Activated CD4-positive, alpha-beta T cell treated with anti-CD3 and anti-CD28 coated beads for 48 hours (primary cell): ENCODE data around the gene PRSS33.

ENCODE experiments used
- DNase-seq: peaks from one replicate; pipeline ENCODE4 v3.0.0-alpha.2; 2020

Gene PRSS33

DNA sequence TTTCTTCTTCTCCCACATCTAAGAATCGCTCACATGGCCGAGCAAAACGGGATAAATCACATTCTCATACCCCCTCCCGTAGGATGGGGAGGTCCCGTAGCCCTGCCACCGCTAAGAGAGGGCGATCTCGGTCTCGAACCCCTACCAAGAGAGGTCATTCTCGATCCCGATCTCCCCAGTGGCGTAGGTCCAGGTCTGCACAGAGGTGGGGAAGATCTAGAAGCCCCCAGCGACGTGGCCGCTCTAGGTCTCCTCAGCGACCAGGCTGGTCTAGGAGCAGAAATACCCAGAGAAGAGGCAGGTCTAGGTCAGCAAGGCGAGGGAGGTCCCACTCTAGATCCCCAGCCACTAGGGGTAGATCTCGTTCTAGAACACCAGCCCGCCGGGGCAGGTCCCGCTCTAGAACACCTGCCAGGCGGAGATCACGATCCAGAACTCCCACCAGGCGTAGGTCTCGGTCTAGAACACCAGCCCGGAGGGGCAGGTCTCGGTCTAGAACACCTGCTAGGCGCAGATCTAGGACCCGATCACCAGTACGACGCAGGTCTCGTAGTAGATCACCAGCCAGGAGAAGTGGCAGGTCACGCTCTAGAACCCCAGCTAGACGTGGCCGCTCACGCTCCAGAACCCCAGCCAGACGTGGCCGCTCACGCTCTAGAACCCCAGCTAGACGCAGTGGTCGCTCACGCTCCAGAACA, 25.3 kb downstream of the PRSS33 start:
- DNase-seq = no peak

DNA sequence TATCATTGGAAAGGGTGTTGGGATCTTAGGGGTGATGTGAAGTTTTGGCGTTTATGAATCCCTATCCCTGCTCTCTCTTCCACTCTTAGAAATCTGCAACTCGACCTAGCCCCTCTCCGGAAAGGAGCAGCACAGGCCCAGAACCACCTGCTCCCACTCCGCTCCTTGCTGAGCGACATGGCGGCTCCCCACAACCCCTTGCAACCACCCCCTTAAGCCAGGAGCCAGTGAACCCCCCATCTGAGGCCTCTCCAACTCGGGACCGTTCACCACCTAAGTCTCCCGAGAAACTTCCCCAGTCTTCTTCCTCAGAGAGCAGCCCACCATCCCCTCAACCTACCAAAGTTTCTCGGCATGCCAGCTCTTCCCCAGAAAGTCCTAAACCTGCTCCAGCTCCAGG, 25.9 kb downstream of the PRSS33 start:
- no peak for DNase-seq

DNA sequence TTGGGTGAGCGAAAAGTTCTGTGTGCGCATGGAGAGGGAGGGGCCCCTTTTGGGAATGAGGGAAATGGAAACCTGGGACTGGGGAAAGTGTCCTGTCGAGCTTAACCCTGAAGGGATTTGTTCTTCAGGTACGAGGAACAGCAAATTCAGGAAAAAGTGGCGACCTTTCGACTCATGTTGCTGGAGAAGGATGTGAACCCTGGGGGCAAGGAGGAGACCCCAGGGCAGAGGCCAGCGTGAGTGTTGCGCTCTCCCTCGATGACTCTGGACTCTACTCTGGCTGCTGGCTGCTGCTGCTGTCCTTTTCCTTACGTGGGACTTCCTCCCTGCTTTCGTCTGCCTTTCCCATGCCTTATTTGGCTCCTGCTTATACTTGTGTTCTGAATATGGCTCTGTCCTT, 30.0 kb downstream of the PRSS33 start:
- no peak for DNase-seq

DNA sequence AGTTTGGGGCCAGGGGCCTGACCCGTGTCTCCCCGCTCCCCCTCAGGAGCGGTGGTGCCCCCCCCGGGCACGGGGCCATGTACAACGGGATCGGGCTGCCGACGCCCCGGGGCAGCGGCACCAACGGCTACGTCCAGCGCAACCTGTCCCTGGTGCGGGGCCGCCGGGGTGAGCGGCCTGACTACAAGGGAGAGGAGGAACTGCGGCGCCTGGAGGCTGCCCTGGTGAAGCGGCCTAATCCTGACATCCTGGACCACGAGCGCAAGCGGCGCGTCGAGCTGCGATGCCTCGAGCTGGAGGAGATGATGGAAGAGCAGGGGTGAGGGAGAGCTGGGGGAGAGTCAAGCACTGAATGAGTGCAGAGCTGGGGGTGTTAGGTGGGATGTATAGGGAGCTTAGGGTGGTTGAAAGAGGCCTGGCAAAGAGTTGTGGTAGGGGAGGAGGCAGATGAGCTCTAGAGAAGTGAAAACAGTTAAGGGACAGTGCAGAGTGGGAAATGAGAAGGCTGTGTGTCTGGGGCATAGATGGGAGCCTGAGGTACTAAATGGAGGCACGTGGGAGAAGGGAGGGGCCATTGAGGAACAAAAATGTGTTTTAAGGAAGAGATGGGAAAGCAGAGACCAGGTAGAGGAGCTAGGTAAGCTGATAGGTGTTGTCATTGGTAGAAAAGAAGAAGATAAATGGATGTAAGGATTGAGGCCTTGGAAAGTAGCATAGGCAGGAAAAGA, 30.9 kb downstream of the PRSS33 start:
- no peak for DNase-seq

DNA sequence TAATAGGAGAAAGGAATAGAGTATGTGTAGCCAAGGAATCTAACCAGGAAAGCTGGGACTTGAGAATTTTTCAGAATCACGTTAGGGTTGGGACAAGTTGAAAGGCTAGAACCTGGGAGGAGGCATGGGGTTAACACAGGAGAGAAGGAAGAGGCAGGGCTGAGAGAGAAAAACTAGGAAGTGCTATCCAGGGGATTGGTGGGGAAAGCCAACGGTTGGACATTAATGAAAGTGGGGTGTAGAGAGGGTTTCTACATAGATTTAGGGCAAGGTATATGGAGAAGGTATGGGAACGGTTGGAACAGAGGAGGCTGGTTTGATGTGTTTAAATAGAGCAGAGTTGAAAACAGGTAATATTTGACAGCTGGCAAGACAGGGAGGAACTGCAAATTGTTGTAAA, 32.2 kb downstream of the PRSS33 start:
- DNase-seq = no peak

DNA sequence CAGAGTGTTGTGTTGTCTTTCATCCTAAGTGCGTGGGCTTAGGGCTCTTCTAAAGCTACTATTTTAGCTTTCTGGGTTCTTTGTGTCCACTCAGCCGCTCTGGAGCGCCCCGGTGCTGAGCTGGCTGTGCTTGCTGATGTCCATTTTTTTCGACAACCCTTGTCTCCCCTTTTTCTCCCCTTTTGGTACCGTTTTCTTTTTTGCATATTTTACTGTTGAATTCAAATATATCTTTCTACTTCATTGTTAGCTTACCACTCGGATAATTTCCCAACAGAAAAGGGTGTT, 33.7 kb downstream of the PRSS33 start:
- no peak for DNase-seq

DNA sequence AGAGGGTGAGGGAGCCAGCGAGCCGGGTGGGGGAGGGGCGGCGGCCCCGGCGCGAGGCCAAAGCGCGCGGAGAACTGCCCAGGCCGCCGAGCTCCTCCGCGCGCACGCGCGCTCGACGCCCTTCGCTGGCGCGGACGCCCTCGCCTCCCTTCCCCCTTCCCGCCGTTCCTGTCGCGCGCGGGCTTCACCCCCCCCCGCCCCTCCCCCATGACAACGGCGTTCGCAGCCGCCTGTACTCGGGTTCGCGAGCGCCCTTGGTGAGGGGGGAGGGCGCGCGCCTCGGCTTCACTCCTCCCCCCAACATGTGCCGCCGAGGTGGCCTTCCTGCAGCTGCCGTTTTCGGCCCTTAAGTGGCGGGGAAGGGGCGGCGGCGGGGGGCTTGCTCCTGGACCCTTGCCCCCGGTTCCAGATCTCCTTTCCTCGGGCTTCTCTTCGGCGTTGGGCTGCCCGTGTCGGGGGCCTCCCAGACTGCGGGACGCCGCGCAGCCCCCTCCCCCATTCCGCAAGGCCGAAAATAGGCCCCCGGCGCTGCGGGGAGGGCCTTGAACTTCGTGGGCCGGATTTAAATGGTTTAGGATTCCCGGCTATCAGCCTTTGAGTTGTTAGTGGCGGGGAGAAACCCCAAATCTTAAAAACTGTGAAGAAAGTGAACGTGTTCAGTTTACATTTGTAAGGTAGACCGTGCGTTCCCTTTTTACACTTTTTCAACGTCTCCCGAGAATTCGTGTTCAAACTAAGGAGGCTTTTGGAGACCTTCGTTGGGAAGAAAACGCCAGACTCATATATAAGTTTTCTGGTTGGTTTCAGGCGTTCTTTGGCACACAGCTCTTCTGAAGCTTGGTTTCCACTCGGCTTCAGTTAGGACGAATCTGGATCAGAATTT, 34.3 kb downstream of the PRSS33 start:
- peak; percentile 82 for DNase-seq

DNA sequence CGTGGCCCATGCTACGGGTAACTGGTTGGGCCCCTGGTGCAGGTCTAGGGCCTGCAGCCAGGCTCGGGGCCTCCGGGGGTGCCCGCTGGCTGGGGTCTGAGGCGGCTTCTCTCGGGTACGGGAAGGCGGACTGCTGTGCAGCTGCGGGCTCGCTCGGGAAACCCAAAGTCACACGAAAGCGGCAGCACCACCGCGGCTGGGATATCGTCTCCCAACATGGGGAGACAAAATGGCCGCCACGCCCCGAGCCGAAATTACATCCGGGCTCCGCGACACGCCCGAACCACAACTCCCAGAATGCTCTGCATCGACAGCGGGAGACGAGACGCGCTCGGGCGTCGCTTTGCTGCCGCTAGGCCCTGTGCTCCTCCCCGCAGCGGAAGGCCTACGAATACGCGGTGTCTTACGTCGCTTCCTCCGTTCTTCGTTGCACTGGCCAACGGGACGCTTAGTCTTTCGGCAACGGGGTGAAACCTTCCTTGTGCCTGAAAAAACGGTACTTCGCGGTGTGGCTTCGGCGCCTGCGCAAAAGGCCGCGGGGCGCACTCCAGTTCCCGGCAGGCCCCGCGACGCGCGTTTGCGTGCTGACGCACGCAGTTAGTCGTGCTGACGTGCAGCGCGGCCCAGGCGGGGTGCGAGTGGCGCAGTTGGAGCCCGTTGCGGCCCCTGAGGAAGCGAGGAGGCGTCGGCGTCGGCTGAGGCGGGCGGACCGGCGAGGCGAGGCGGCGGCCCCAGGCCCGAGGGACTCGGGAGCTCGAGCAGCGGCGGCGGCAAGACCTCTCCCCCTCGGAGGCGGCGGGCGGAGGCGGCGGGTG, 35.1 kb downstream of the PRSS33 start, which contains the start of gene SRRM2:
Gene SRRM2, plus strand, starts transcription at position 604 of the 815 bp plus-strand sequence. CDS start 3,727 bp downstream, outside the sequence.
- peak; percentile 96 for DNase-seq

DNA sequence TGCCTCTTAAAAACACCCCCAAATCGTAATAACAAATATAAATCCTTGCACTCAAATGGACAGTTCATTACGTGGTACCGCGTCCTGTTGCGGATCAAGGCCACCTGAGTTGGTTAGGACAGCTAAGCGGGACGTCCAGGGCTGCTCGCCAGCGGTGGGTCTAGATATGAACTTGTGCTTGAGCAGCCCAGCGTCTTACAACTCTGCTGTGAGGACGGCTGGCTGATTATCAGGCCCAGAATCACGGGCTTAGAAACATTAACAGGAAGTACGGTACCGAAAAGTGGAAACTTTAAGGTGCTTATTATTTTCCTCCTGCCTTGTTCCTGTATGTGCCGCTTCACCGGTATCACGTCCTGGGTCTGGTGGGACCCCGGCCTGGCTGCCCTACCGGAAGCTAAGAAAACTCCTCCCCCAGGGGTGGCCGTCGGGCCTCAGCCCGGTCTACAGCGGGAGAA, 35.8 kb downstream of the PRSS33 start:
- DNase-seq = no peak

DNA sequence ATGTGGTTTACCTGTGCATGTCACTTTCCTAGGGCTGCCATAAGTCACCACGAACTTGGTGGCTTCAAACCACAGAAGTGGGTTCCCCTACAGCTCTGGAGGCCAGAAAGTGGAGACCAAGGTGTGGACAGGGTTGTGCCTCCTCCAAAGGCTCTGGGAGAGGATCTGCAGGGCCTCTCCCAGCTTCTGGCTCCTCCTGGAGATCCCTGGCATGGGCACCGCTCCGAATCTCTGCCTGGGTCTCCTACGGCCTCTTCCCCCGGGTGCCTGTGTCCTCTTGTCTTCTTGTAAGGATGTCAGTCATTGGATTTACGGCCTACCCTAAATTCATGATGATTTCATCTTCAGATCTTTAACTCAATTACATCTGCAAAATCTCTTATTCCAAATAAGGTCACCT, 37.4 kb downstream of the PRSS33 start:
- DNase-seq = no peak

DNA sequence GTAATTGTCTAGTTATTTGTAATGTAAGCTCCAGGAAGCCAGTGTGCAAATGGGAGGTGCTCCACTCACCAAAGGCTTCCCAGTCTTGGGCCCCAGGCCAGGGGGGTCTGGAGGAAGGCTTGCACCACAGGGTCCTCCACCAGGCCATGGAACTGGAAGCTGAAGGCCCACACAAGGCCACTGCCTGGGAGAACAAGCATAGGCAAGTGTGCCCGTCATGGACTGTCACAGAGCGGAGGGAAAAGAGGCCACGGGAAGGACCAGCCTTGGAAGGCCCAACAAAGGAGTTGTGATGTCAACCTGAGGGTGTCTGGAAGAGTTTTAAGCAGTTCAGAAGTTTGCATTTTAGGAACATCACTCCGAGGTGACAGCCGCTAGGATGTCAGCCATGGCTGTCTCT, 37.9 kb downstream of the PRSS33 start:
- no peak for DNase-seq

DNA sequence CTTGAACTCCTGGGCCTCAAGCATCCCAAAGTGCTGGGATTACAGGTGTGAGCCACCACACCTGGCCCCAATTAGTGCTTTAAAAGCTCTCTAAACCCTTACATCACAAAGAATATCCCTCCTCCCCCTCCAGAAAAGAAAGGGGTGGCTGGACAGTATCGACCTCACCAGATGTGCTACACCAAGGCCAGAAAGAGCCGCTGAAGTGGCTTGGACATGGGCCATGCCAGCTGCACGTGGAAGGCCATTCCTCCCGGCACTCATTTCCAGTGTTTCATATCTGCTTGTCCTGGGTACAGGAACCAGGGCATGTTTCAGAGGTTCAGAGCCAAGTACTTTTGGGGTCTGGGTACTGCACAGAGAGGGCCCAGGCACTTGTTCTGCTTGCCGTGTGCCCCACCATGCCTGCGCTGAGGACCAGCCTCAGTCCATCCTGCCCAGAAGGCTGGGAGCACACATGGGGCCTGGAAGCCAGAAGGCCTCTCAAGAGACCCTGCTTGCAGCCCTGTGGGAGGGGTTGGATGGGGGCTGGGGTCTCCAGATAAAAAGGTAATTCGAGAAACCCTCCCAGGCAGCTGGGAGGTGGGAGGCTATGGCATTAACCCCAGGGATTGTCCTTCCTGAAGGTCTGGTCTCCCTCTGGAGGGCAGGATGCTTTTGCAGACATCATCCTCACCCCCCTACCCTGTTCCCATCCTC, 38.5 kb downstream of the PRSS33 start:
- DNase-seq = no peak

DNA sequence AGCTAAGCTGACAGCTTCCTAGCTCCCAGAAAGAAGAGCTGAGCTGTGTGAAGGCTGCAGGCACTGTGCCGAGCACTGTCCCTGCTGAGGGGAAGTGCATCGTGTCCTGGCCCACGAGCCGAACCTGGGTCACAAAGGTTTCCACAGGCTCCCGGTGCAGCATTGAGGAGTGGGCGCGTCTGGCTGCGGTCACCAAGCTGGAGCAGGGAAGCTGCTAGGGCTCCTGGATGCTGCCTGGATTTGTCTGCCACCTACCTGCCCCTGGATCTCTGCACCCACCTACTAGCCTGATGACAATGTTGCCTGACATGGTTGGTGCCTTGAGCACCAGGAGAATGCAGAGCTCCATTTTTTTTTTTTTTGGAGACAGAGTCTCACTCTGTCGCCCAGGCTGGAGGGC, 41.4 kb downstream of the PRSS33 start:
- DNase-seq = no peak

DNA sequence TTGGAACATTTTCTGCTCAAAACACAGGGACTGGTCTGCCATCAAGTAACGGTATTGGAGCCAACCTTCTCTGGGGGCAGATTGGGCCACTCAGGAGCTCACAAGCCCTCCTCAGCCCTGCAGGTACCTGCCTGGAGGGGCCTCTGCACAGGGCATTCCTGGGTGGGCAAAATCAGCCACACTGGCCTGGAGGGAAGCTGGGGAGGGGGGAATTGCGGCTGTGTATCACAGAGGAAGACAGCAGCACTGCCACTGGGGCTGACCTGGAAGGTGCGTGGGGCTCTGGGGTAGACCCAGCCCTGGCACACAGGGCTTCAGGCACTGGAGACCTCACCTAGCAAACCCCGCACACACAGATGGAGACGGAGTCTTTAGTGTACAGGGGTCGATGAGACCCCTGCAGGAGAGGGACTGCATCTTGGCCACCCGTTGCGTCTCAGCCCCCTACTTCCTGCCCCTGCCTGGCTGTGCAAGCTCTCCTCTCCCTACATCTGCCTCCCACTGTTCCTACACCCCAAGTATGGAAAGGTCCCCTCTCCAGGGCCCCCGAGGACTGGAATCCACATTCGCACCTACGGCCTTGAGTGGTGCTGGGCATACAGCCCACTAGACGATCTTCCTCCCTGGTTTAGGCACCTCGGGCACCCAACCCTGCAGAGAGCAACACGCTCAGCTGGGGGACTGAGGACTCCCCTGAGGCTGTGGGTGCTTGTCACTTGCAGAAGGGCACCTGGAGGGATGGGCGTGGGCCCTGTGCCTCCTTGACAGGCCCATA, 42.1 kb downstream of the PRSS33 start:
- DNase-seq = no peak

DNA sequence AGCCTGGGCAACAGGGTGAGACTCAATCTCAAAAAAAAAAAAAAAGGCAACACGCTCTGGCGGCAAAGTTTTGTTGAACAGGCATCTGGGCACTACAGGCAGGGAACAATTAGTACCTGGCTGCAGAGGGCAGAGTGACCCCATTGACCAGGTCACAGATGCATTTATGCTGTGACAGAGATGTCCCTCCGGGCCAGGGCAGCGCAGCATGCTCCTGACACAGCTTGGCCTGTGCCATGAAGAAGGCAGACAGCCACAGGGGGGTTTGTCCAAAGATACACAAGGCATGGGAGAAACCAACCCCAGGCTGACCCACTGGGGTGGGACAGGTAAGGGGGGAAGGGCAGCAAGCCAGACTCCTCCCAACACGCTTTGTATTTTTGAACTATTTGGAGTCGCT, 42.6 kb downstream of the PRSS33 start:
- DNase-seq = no peak

DNA sequence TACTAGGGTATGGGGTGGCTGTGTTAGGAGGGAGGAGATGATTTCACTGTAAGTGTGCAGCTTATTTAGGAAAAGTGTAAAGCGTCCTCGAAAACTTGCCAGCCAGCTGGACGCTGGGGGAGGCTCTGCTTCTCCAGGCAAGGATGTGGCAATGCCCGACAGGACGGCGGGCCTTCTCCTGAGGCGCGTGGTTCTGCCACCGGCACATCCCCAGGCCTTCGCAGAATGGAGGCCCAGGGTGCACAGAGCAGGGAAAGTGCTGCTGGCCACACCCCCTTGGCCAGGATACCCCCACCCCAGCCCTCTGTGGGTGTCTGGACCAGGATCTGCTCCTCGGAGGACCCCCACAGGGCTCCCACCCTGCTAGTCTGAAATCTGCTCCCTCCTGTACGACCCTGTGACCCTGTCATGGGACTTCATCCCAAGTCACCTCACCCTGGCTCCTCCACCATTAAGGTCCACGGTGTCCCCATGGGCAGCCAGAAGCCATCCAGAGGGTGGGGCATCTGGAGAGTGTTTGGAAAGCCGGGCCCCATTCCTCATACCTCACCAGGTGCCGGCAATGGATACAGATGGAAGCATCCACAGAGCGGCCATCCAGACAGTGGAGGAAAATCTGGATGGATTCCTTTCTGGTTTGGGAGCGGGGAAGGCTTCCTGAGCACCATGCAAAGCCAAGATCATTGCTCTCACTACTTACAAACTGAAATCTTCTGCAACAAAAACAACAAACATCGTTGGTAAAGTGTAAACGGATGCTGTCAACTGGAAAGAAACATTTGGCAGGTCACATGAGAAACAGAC, 44.2 kb downstream of the PRSS33 start:
- DNase-seq = no peak

DNA sequence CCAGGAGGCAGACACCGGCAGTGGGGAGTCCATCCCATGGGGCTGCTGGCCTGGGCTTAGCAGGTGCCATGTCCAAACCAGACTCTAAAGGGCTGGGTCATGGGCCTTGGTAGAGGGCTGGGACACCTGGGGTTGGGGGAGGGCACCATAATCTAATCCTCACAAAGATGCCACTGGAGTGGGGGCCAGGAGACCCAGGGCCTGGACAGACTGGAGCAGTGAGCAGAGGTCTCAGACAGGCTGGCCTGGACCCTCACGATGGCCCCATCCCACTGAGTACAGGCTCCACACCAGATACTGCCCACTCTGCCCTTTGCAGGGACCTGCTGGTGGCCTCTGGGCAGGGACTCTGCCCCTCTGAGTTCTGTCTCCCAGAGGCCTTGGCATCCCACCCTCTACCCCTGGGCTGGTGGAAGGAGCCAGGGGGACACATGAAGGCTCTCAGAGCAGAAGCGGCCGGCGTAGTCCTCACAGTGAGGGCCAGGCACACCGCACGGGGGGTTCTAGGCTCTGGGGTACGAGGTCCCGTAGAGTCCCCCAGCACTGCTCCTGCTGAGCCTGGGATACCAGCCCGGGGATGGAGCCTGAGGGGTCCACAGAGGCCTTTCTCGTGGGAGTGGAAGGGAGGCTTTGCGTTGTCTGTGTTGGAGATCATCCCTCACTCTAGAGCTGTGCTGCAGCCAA, 44.9 kb downstream of the PRSS33 start:
- no peak for DNase-seq

DNA sequence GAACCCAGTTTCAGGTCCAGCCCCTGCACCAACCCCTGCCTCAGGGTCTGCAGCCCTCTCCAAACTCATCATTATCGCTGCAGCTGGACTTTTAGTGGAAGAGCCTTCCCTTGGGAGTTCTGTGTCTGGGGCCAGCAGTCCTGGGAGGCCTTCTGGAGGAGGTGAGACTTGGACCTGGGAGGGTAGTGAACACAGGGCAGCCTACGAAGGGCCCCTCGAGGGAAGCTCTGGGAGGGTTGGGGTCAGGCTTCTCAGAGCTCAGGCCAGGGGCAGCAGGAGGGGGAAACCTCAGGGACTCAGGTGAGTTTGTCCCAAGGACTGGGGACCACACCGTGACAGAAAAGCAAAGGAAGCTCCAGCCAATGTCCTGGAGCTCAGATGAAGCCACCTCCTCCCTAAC, 46.2 kb downstream of the PRSS33 start:
- DNase-seq = no peak

DNA sequence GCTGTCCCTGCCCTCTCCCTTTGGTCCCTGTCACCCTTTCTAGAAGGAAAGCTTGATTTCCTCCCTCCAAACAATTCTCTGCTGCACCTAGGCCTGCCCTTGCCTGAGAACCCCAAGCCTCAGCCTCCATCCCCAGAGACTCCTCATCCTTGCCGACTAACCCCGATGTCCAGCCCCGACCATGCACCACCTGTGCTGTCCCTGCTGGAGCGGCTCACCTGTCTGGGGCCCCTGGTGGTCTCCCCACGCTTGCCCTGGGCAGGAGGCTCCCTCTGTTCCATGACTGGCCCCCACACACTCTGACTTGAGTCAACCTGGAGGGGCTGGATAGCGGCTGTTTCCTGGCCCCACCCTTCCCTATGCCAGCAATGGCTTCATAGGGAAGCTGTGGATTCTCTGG, 46.9 kb downstream of the PRSS33 start:
- DNase-seq = no peak
